Osteocyte (in vitro differentiated cells): ENCODE results near the gene CYYR1. TPM values are rescaled to one million over a fixed set of nuclear protein-coding genes. Genes with fewer than 3 reads are reported as not detected.
"Not testable (repeated sequence)": the region's sequence is repeated elsewhere in the genome, so short reads cannot be mapped to it uniquely, and the experiment has no call there.

Source experiments
- DNase-seq: peaks from one replicate; pipeline ENCODE4 v3.0.0; 2021; ENCODE audit warnings: mixed read lengths; ENCODE audit not compliant: unreplicated experiment; ENCODE audit errors: extremely low spot score
- H3K27ac Mint-ChIP-seq: one replicate; pipeline ENCODE4 v1.8.0; 2021; ENCODE audit warnings: mild to moderate bottlenecking, mixed read lengths; ENCODE audit not compliant: unreplicated experiment
- H3K27me3 Mint-ChIP-seq: one replicate; pipeline ENCODE4 v1.8.0; 2021; ENCODE audit warnings: mixed read lengths; ENCODE audit not compliant: unreplicated experiment
- H3K36me3 Mint-ChIP-seq: one replicate; pipeline ENCODE4 v1.8.0; 2021; ENCODE audit warnings: mixed read lengths; ENCODE audit not compliant: unreplicated experiment
- H3K4me1 Mint-ChIP-seq: one replicate; pipeline ENCODE4 v1.8.0; 2021; ENCODE audit warnings: mixed read lengths; ENCODE audit not compliant: unreplicated experiment
- H3K4me3 Mint-ChIP-seq: one replicate; pipeline ENCODE4 v1.8.0; 2021; ENCODE audit warnings: mild to moderate bottlenecking, moderate library complexity, mixed read lengths; ENCODE audit not compliant: unreplicated experiment
- H3K9me3 Mint-ChIP-seq: one replicate; pipeline ENCODE4 v1.8.0; 2021; ENCODE audit warnings: mixed read lengths; ENCODE audit not compliant: unreplicated experiment
- CTCF ChIP-seq: fragments of 200-600 bp; sonication (generic); IDR thresholded peaks from 2 replicates; pipeline ENCODE4 v1.5.0; 2021; ENCODE audit warnings: antibody characterized with exemption, mild to moderate bottlenecking, moderate library complexity
- total RNA-seq: library from RNA; stranded (reverse); gene quantifications from 2 replicates; pipeline ENCODE4 v1.2.1, GENCODE V29; 2021

The CYYR1 gene
- total RNA-seq, 1 donor from 2014 or later = 4.7 TPM

GRCh38 chr21:26460621-26461020 is 112.5 kb downstream of the CYYR1 start:
- no peak for TF ChIP-seq CTCF
- Mint-ChIP-seq H3K9me3 (peaks cover 9% of the 10 kb centered on the region), H3K27ac (no peak overlapping the region)

GRCh38 chr21:26458854-26459253 is 114.2 kb downstream of the CYYR1 start:
- H3K9me3 Mint-ChIP-seq, H3K36me3 Mint-ChIP-seq, H3K27me3 Mint-ChIP-seq, DNase-seq, H3K27ac Mint-ChIP-seq, H3K4me1 Mint-ChIP-seq, H3K4me3 Mint-ChIP-seq: not testable (repeated sequence)

More at GRCh38 chr21:26460621-26461020, 112.5 kb downstream of the CYYR1 start:
- Mint-ChIP-seq H3K4me1 (no peaks in the 10 kb centered on the region), H3K4me3 (no peak overlapping the region), H3K27me3 (no peaks in the 10 kb centered on the region), H3K36me3 (no peaks in the 10 kb centered on the region)
- DNase-seq = no peak

- H3K4me1 Mint-ChIP-seq = no peaks in the 10 kb centered on the region
- H3K36me3 Mint-ChIP-seq = no peaks in the 10 kb centered on the region
- H3K4me3 Mint-ChIP-seq = no peak overlapping the region
- DNase-seq = no peak
- H3K27ac Mint-ChIP-seq = no peak overlapping the region
- H3K9me3 Mint-ChIP-seq = peaks cover 9% of the 10 kb centered on the region
- no peaks in the 10 kb centered on the region for H3K27me3 Mint-ChIP-seq
- no peak for TF ChIP-seq CTCF
Measured at GRCh38 chr21:26457817-26458216, 115.3 kb downstream of the CYYR1 start.

GRCh38 chr21:26453267-26453666 is 119.8 kb downstream of the CYYR1 start:
- no peak for DNase-seq
- no peaks in the 10 kb centered on the region for H3K9me3 Mint-ChIP-seq
- H3K4me3 Mint-ChIP-seq = no peak overlapping the region
- no peak overlapping the region for H3K27ac Mint-ChIP-seq
- H3K27me3 Mint-ChIP-seq = no peaks in the 10 kb centered on the region
- no peak for TF ChIP-seq CTCF
- H3K4me1 Mint-ChIP-seq = peaks cover 12% of the 10 kb centered on the region
- H3K36me3 Mint-ChIP-seq = no peaks in the 10 kb centered on the region

- peaks cover 16% of the 10 kb centered on the region for H3K4me1 Mint-ChIP-seq
- TF ChIP-seq CTCF = no peak
- no peaks in the 10 kb centered on the region for H3K27me3 Mint-ChIP-seq
- DNase-seq = no peak
- no peaks in the 10 kb centered on the region for H3K36me3 Mint-ChIP-seq
- no peak overlapping the region for H3K27ac Mint-ChIP-seq
- no peaks in the 10 kb centered on the region for H3K9me3 Mint-ChIP-seq
- no peak overlapping the region for H3K4me3 Mint-ChIP-seq
Measured at GRCh38 chr21:26451081-26451740, 121.9 kb downstream of the CYYR1 start.
